ENCODE results near the gene PAQR9. TPM values are rescaled to one million over a fixed set of nuclear protein-coding genes. Genes with fewer than 3 reads are reported as not detected.

PAQR9 gene
- total RNA-seq, 1 experiment from 2014 or later, result not detected

DNA sequence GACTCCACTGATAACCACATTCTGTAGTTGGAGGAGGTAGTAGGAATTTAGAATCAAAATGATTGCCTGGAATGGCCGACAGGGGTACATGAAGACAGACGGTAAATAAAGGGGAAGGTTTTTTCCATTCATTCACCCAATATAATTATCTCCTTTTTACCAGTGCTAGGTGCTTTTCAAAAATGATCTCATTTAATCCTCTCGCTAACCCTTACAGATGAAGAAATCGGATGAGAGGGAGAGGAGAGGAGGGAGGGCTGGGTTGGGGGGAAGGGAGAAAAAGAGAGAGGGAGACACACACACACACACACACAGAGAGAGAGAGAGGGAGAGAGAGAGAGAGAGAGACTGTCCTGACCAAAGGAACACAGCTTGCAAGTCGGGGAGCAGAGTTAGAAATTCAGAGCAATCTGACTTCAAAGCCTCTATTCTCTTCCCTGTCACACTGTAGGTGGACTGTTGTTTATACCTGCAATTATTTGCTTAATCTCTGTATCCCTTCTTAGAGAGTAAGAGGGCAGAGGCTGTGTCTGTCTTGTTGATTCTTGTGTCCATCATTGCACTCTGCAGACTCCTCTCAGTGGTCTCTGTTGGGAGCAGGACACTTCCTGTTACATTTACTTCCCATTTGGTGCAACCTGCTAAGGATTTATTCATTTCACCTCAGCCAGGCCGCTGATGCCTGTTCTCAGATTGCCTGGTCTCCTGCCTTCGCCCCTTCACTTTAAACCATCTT, 18.7 kb upstream of the PAQR9 start:
- no peak for DNase-seq (ENCODE audit: low spot score)

DNA sequence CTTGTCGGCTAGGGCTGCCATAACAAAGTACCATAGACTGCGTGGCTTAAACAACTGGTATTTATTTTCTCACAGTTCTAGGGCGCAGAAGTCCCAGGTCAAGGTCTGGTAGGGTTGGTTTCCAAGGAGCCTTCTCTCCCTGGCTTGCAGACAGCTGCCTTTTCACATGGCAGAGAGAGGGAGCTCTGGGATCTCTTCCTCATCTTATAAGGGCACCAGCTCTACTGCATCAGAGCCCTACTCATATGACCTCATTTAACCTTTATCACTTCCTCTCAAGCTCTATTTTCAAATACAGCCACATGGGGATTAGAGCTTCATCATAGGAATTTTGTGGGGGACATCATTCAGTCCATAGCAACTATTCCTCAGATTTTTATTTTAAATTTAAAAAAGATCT, 17.6 kb upstream of the PAQR9 start:
- peak; percentile 39 for DNase-seq (ENCODE audit: low spot score)

DNA sequence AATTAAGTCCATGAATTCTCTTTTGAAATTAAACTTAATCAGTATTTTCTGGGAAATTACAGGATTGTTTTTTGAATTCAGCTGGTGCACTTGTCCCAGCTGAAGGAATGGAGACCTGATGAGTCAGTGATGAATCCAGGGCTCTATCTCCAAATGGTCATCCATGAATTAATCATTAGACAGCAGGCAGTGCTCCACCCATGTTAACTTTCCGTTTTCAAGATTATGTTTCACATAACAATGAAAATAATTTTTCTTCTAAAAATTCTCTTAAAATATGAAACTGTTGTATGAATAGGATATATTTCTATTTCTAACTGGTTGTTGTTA, 13.9 kb upstream of the PAQR9 start:
- peak; percentile 59 for DNase-seq (ENCODE audit: low spot score)

DNA sequence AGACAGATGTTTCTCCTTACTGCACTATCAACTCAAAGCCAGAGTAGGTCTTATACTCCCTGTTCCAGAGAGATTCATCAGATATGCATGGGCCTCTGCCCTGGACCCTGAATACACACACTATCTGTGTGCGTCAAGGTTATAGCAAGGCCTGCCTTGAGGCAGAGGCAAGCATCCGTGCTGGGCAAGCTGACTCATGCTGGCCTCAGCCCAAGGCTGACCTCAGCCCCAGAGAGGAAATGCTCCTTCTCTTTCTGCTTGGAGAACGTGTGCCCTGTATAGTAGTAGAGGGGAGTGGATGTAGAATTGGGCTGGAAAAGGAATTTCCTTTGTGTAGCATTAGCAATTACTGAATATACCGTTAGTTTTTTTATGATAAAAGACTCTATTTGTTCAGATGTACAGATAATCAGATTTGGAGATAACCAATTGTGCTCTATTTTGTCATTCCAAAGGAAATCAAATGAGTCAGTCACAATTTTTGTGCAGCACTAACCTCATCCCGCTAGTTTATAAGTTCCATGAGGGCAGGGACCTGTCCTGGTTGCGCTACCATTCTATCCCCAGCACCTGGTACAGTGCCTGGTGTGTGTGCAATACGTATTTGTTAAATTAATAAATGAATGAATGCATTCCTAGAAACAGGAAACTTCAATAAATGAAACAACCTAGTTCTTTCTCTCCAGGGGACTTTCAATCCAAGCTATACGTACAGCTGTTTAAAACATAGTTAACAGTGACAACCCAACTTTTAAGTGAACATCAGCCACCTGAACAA, 13.3 kb upstream of the PAQR9 start:
- DNase-seq (ENCODE audit: low spot score), result peak; percentile 96

DNA sequence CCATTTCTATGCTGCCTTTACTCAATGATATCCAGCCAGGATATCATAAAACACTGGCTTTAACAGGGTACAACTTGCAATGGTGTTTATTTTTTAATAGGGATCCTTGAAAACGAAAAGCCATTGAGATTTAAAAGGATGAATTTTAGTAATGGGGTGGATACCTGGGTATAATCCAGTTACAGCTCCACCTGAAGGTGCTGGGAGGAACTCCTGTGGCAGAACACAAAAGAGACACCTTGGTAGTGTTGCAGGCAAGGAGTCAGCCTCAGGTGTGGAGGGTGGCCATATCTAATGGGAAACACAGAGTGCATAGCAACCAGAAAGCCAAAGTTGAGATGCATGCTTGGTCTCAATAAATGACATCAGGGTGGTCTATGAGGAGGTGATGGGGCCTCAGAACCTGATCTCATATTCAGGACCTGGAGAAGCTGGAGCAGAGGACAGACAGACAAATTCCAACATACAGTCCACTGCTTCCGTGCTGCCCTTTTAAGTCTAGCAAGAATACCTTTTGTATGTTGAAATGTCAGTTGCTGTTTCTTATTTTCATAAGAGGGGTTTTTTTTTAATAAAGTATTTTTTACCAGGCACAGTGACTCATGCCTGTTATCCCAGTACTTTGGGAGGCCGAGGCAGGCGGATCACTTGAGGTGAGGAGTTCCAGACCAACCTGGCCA, 12.0 kb upstream of the PAQR9 start:
- no peak for DNase-seq (ENCODE audit: low spot score)

DNA sequence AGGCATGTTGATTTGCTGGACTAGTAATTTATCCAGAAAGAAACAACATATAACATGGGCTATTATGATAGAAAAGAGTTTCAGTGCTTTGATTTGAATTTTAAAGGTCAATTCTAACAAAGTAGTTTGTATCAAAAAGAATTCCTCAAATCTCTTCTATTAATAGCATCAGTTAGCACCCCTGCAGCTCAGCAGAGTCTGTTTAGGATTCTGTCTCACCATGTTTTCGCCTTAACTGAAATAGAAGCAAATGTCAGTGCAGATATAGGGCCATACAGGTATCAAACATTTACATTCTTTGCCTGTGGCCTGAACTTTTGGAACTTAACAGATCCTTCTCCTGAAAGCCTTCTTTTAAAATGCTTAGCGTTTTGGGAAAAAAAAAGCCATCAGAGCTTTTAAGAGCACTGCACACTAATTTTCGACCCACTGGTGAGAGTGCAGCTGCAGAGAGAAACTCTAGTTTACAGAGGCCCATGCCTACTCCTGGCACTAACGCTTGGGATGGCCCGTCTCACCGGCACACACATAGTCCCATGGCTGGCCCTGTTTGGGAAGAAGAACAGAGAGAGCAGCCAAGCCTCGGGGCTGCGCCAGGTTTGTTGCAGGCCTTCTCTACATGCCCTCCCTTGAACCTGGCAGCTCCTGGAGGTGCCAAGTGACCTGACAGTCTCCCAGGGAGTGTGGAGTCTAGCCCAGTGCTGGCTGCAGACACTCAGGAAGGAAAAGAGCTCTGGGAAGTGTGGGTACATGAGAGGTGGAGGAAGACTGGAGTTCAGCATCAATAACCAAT, 9.9 kb upstream of the PAQR9 start:
- DNase-seq (ENCODE audit: low spot score), result no peak

DNA sequence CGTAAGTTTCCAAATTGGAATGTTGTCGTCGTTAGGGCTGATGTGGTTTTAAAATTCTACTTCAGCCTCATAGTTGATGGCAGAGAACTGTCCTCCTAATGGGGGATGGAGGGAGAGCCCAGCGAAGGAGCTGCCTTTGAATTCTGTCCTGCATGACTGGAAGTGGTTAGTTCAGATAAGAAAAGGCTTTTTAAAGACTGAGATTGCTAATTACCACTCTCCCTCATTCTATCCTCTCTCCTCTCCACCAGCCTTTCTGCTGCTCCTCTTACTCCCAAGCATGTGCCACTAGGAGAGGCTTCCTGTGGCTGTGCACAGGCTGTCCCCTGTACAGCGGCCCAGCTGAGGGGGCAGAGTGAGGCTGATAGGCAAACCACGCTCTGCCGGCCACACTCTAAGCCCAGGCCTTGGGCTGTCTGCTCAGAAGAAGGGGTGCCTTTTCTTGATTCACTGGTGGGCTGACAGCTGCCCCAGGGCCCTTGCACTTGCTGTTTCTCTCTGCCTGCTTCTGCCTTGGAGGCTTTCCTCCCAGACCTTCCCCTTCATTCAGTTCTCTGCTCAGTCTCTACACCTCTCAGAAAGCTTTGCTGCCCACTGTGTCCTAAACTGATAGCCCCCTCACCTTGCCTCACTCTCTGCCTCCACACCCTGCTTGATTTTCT, 8.7 kb upstream of the PAQR9 start:
- DNase-seq (ENCODE audit: low spot score), result no peak

DNA sequence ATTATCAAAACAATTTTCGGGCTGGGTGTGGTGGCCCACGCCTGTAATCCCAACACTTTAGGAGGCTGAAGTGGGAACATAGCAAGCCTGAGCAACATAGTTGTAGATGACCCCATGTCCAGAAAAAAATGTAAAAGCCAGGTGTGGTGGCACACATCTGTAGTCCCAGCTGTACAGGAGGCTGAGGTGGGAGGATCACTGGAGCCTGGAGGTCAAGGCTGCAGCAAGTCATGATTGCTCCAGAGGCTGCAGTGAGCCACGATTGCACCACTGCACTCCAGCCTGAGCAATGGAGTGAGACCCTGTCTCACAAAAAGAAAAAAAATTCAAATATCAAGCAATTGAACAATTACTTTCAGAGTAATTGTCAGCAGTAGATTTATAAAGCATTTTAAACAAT, 8.0 kb upstream of the PAQR9 start:
- no peak for DNase-seq (ENCODE audit: low spot score)

DNA sequence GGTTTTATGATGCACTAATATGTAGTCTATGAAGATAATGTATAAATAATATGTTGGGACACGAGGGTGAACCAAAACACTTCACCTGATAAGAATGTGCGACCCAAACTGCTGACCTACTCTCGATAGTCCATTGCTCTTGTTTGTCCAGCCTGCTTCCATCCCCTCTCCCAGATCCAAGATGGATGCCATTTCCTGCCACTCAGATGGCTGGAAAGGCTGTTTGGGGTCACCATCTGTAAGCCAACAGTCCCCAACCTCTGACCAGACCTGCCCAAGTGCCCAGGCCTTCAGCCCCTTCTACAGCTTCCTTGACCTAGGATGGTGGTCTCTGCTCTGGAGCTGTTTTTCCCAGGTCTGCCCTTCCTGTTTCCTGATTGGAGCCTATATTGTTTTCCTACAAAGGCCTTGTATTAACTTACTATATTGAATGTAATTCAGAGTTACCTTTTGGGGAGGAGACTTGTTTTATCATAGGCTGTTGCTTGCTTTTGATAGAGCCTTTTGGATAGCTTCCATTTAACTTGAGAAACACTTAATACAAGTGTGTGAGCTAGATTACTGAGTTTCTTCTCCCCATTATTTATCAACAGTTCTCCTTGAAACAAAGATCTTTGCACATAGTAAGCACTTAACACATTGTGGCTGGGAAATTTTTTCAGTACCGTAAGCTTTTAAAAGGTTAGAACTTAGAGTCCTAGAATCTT, 5.0 kb upstream of the PAQR9 start:
- DNase-seq (ENCODE audit: low spot score), result no peak

DNA sequence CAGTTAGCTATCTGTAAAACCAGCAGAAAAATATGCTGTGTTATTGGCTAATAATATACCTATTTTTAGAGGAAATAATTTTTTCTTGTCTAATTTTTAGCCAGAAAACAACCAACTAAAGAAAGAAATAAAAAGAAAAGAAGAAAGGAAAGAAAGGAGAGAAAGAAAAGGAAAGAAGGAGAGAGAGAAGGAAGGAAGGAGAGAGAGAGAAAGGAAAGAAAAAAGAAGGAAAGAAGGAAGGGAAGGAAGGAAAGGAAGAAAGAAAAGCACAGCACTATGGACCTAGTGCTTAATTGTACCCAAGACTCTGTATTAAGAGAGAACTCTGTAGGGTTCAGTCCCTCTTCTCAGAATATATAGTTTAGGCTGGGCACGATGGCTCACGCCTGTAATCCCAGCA, 3.3 kb upstream of the PAQR9 start:
- no peak for DNase-seq (ENCODE audit: low spot score)

DNA sequence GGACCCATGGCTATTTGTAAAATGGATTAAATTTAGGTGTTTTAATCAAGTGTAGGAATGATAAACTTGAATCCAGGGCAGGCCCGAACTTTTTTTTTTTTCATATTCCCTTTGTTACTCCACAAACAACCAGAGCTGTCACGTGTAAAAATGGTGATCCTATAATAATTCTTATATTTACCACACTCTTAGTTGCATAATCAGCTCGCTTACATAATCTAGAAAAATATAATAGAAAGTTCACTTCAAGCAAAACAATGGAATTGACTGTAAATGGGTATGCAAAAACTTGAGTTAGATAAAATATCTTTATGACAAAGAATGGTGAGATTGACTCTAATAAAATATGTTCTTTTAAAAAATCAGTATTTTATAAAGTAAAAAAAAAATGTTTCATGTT, 2.1 kb upstream of the PAQR9 start:
- DNase-seq (ENCODE audit: low spot score), result no peak

DNA sequence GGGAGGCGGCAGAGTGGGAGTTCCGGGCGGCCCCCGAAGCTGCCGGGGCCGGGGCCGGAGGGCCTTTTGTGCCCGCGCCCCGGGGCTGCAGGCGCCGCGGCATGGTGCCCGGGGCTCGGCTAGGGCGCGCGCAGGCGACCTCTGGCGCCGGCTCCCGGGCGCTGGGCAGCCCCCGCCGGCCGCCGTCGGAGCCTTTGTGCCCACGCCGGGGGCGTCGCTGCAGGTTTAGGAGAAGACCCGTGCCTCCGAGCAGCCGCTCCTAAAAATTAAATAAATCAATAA, 299 bp downstream of the PAQR9 start:
- no peak for DNase-seq (ENCODE audit: low spot score)

DNA sequence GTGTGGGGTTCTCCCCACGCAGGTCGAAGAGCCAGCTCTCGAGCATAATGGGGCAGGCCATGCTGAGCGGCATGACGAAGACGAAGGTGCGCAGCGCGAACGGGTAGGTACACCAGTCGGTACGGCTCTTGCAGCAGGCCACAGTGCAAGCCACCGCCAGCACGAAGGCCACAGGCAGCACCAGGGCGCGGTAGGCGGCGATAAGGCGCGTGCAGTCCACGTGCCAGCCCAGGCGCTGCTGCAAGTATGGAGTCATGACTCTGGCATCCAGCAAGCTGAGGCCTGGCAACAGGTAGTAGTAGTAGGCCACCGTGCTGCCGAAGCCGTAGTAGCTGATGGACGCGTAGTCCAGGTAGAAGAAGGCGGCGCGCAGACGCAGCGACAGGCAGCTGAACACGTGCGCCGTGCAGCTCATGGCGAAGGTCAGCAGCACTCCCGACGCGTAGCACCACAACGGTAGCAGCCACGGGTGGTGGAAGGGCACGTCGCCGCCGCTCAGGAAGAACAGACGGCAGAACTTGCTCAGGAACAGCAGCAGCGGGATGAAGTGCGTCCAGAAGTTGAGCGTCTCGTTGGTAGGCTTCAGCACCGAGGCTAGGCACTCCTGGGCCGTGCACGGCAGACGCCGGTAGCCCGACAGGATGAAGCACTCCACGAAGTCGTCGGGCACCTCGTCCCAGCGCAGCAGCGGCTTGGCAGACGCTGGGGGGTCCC, 797 bp downstream of the PAQR9 start:
- no peak for DNase-seq (ENCODE audit: low spot score)

DNA sequence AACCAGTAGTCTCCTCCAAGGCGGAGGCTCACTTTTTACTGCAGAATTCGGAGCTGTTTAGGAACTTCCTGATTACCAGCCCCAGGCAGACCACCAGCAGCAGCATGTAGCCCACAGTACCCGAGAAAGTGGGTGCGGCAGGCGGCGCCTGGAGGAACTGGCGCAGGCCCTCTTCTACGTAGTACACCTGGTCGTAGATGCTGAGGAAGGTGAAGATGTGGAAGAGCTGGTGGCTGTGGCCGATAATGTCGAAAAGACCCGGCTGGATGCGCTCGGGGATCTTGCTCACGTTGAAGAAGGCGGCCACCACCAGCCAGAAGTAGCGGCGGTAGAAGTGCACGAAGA, 1.3 kb downstream of the PAQR9 start:
- no peak for DNase-seq (ENCODE audit: low spot score)

DNA sequence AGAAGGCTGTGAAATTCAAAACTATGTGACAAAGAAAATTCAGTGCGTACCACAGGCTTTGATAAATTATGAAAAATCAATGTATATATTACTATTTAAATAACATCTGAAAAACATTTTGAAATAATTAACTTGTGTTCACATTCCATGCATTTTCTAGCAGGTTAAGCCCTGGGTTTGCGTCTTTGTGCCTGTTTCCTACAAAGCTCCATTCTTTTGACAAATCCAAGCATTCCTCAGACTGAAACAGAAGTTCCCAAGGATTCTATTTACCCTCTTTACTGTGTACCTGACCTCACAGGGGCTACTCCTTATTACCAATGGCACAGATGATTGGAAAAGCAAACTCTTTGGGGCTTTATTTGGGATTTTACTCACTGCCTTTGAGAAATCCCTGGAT, 1.9 kb downstream of the PAQR9 start:
- DNase-seq (ENCODE audit: low spot score), result no peak

DNA sequence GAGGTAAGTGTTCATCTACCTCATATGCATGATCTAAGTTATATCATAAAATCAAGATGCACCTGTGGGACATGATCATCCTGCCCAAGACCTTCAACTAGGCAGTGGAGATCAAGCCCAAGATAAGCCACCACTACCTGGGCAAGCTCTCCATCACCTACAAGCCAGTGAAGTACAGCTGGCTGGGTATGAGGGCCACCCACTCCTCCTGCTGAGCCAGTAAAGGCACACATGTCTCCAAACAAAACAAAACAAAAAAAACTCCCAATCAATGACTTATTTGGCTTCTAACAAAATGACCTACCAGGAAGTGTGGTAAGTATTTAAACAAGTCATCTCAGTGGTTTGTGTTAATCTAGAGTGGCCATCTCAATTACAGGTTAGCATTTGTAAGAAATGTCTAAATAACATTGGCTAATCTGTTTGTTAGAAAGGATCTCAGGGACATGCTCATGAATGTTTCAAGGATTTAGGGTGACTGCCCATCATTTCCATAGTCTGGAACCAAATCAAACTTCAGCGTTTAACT, 3.1 kb downstream of the PAQR9 start:
- no peak for DNase-seq (ENCODE audit: low spot score)

DNA sequence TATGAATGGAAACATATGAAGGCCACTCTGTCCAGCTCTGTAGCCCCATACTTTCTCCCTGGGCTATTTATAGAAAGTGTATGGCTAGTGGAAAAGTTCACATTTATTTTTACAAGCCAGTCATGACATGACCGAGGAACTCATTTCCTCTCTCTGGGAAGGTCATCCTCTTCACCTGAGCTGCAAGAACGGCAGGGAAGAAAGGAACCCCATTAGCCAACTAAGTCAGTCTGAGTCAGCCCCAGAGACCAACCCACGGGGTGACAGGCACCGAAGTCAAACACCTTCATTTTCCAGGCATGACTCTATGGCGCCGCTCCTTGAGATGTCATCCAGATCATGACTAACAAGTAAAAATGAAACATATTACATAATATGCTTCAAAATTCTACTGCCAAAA, 4.8 kb downstream of the PAQR9 start:
- peak; percentile 73 for DNase-seq (ENCODE audit: low spot score)

DNA sequence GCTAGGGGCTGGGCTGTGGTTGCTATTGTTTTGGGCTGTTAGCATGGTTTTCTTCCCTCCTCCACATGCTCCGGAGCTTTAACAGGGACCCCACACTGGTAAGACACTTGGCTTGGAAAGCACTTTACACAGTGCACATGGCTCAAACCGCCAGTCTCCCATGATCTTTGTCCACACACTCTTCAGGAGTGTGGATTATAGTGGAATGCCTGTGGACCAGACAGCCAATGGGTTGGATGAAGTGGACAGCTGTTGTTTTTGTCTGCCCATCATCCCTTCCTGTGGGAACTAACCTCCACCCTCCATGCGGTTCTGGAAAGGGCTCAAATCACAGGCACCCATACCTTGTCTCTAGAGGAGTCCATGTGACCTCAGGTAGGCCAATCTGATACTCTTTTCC, 10.0 kb downstream of the PAQR9 start:
- DNase-seq (ENCODE audit: low spot score), result no peak

DNA sequence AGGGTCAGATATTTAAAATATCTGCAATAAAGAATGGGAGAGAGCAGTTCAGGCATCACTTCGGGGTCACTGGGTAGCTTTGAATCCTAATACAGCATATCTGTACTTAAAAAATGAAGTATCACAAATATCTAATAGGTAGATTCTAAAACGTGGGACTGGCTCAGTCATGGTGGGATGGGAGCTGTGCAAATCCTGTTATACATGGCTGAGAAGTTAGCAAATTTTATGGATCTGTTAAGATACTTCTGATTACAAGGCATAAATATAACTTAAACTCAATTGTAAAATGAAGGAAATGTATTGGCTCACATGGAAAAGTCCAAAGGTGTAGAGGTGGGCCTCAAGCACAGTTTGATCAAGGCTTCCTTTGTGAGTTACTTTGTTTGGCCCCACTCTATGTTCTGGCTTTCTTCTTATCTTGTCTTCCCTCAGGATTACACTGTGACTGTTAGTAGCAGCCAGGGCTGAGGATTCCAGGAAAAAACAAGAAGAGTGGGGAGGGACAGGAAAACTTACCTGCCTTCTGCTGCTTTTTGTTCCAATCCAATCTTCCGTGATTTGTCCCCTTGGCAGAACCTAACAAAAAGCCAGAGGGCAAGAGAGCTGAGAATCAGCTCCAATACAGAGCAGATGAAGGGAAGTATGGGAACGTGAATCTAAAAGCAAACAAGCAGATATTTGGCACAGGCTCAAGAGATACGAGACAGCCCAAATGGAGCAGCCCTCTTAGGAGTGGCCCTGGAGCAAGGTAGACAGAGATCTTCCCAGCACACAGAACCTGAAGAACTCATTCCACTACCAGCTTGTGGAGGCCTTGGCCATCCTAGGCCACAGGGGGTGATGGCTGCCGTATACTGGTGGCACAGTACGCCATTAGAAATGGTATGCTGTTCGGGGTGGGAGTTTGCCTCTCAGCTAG, 10.9 kb downstream of the PAQR9 start:
- no peak for DNase-seq (ENCODE audit: low spot score)

Data from A172 (cell line).